Activated CD4-positive, alpha-beta T cell treated with anti-CD3 and anti-CD28 coated beads for 36 hours (primary cell): ENCODE data around the gene RXRA. TPM values are rescaled to one million over a fixed set of nuclear protein-coding genes. Genes with fewer than 3 reads are reported as not detected.
A peak's percentile ranks its signal among the peaks of the same experiment; 100 is the strongest.

Experiments
- ATAC-seq: fragments of 200-7000 bp; cut with Tn5 transposase; one replicate; pipeline ENCODE4 v1.10.0; 2021; ENCODE audit warnings: mild to moderate bottlenecking, moderate library complexity
- CTCF ChIA-PET: fragments of 350-600 bp; sonication (Branson Sonifier 250); formaldehyde crosslinking; loops from one replicate; lab custom pipeline; 2021; ENCODE audit warnings: antibody characterized with exemption; lab: Charles Lee
- POLR2A ChIA-PET: fragments of 350-600 bp; sonication (Branson Sonifier 250); formaldehyde crosslinking; loops from one replicate; lab custom pipeline; 2021; ENCODE audit warnings: antibody characterized with exemption, inconsistent platforms; lab: Charles Lee
- DNase-seq: peaks from one replicate; pipeline ENCODE4 v3.0.0-alpha.2; 2020
- H3K27ac Mint-ChIP-seq: one replicate; pipeline ENCODE4 v1.8.0; 2021; ENCODE audit warnings: mixed read lengths
- H3K27me3 Mint-ChIP-seq: one replicate; pipeline ENCODE4 v1.8.0; 2021; ENCODE audit warnings: mixed read lengths
- H3K36me3 Mint-ChIP-seq: one replicate; pipeline ENCODE4 v1.8.0; 2021; ENCODE audit warnings: low read depth, mixed read lengths
- H3K4me1 Mint-ChIP-seq: one replicate; pipeline ENCODE4 v1.8.0; 2021; ENCODE audit warnings: mixed read lengths
- H3K4me3 Mint-ChIP-seq: one replicate; pipeline ENCODE4 v1.8.0; 2021; ENCODE audit warnings: mild to moderate bottlenecking, moderate library complexity, mixed read lengths
- H3K9me3 Mint-ChIP-seq: one replicate; pipeline ENCODE4 v1.8.0; 2021; ENCODE audit warnings: low read depth, mixed read lengths
- intact Hi-C, 2 experiments: fragments of 100-400 bp; cut with DNase I in 1 of 2; cut with micrococcal nuclease in 1 of 2; formaldehyde crosslinking; loops; one replicate each; pipeline versions ENCODE4 v1.14.2 to v1.15.1; 2022 to 2024; cut with DNase I, micrococcal nuclease
- total RNA-seq, 2 experiments: library from RNA; stranded (reverse); gene quantifications; one replicate each; pipeline ENCODE4 v1.2.3, GENCODE V29; 2021

Gene RXRA
- total RNA-seq, 2 experiments from 2014 or later = 17.6 to 20.9 TPM

DNA sequence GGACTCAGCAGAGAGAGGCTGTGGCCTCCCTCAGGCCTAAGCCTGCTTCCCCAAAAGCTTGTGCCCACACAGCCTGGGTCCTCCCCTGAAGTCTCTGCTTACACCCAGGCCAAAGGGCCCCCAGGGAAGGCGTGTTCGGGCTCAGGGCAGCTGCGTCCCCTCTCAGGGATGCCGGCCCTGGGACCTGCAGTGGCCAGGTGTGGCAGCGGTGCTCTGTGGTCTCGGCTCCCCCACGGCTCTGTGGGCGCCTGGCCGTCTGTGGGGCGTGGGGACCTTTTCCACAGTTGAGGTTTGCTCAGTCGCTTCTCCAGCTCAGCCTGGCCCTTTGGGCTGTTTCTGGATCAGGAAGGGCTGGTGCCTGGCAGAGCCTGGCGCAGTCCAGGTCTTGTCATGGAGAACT, 75.9 kb downstream of the RXRA start:
- Mint-ChIP-seq H3K27ac (no peak overlapping the region), H3K9me3 (peaks cover 5% of the 10 kb centered on the region), H3K4me1 (peaks cover 40% of the 10 kb centered on the region), H3K4me3 (no peak overlapping the region), H3K36me3 (peaks cover 9% of the 10 kb centered on the region), H3K27me3 (peaks cover 2% of the 10 kb centered on the region)
- POLR2A ChIA-PET = interaction anchor here (0.7 kb wide), 1 partner anchor 10 kb away, joined by 3 read pairs; no protein-coding TSS in a partner anchor
- DNase-seq = no peak
- no peak for ATAC-seq
- CTCF ChIA-PET = interaction anchor here (0.7 kb wide), 1 partner anchor 697 kb away, joined by 3 read pairs; no protein-coding TSS in a partner anchor
- intact Hi-C loops = no loop called here

DNA sequence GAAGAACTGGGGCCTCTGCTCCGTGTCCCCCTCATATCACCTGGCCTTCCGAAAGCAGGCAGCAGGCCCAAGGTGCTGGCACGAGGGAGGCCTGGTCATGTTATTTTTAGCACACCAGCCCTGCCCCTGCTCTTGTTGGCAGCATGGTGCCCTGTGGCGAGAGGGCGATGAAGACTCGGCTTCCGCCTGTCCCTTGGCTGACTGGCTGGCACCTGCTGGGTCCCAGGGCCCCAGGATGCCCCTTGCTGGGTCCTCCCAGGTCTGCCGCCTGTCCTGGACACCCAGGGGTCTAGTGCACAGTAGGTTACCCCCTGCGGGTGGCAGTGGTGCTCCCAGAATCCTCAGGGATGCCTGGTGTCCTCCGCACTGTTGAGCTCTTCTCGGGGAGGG, 77.0 kb downstream of the RXRA start:
- Mint-ChIP-seq H3K27me3 (peaks cover 2% of the 10 kb centered on the region), H3K4me3 (no peak overlapping the region), H3K36me3 (peaks cover 6% of the 10 kb centered on the region), H3K9me3 (peaks cover 5% of the 10 kb centered on the region), H3K4me1 (peaks cover 36% of the 10 kb centered on the region), H3K27ac (no peak overlapping the region)
- POLR2A ChIA-PET = interaction anchor here (0.7 kb wide), 1 partner anchor 1550 kb away, joined by 3 read pairs; no protein-coding TSS in a partner anchor
- DNase-seq (no peak), ATAC-seq (no peak)
- intact Hi-C loops = no loop called here
- CTCF ChIA-PET = interaction anchor here (0.7 to 1.1 kb wide), 2 partner anchors 11 to 13 kb away, joined by 3 to 4 read pairs; no protein-coding TSS in a partner anchor

DNA sequence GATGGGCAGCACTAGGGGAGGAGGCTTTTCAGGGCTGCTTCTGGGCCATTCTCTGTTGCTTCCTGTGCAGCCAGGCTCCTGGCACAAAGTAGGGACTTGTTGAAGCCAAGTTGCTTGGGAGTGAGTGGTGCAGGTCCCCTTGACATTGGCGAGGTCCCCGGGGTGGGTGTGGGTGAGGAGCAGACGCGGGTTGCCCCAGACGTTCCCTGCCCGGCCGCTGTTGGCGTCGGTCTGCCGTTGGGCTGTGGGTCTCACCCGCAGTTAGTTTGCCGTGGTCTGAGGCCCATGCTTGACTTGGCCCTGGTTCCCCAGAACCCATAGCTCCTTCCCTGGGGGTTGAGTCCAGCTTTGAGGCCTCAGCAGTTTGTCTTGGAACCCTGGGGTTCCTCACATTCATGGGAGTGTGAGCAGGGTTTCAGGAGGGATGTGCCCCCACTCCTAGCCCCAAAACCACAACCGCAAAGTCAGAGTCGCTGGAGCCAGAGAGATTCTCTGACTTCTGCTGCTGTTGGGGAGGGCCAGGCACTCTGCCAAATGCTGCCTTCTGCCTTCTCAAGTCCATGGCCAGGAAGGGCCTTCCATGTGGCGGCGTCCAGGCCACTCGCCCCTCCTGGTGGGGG, 77.5 kb downstream of the RXRA start:
- intact Hi-C loops = no loop called here
- ATAC-seq = peak; percentile 11

DNA sequence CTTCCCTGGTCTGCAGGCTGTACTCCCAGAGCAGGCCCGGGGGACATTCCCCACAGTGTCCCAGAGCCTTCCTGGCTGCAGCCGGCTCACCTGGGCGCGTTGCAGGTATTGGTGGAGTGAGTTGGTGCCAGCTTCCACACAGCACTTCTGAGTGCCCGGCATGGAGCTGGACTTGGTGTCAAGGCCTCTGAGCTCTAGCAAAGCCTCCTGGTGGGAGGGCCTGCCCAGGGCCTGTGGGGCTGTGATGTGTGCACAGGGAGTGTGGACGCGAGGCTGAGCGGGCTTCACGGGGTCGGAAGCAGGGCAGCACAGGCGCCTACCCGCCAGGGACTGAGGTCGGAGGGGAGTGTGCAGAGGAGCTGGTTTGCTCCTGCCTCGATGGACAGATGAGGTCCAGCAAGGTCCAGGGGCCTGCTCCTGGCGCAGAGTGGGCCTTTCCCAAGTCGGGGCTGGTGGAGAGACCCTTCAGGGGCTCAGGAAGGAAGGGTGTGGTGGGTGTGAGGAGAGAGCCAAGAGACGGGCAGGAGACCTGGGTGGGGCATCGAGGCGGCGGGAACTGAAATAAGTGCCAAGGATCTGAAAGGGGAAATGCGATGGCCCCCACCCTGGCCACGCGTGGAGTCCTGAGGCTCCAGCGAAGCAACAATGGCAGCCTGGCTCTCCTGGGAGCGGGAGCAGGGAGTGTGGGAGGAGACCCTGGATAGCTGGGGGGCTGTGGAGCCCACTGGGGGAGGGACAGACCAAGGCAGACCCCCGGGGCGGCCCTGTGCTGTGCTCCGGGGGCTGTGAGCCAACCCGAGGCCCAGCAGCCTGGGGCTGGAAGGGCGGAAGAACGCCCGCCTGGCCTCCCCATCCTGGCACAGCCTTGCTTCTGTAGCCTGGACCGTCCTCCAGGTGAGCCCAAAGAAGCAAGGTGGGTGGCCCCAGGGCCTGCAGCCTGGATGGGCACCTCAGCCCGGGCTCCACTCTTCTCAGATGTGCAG, 78.4 kb downstream of the RXRA start:
- no peak overlapping the region for H3K27ac Mint-ChIP-seq
- H3K4me1 Mint-ChIP-seq = peaks cover 36% of the 10 kb centered on the region
- CTCF ChIA-PET = interaction anchor here (0.7 to 1.1 kb wide), 2 partner anchors 14 to 37 kb away, joined by 3 to 4 read pairs; no protein-coding TSS in a partner anchor
- POLR2A ChIA-PET = no interaction called here
- H3K36me3 Mint-ChIP-seq = peaks cover 2% of the 10 kb centered on the region
- no peak overlapping the region for H3K4me3 Mint-ChIP-seq
- peaks cover 2% of the 10 kb centered on the region for H3K27me3 Mint-ChIP-seq
- intact Hi-C loops = no loop called here
- no peak for DNase-seq
- H3K9me3 Mint-ChIP-seq = no peaks in the 10 kb centered on the region
- no peak for ATAC-seq

More for the DNA sequence above, 77.5 kb downstream of the RXRA start:
- peak; percentile 65 for DNase-seq
- H3K36me3 Mint-ChIP-seq = peaks cover 6% of the 10 kb centered on the region
- H3K4me1 Mint-ChIP-seq = peaks cover 36% of the 10 kb centered on the region
- H3K27ac Mint-ChIP-seq = no peak overlapping the region
- peaks cover 2% of the 10 kb centered on the region for H3K27me3 Mint-ChIP-seq
- peaks cover 5% of the 10 kb centered on the region for H3K9me3 Mint-ChIP-seq
- ChIA-PET CTCF (interaction anchor here (0.7 to 1.1 kb wide), 2 partner anchors 11 to 13 kb away, joined by 3 to 4 read pairs; no protein-coding TSS in a partner anchor), POLR2A (interaction anchor here (0.7 kb wide), 1 partner anchor 1550 kb away, joined by 3 read pairs; no protein-coding TSS in a partner anchor)
- no peak overlapping the region for H3K4me3 Mint-ChIP-seq

DNA sequence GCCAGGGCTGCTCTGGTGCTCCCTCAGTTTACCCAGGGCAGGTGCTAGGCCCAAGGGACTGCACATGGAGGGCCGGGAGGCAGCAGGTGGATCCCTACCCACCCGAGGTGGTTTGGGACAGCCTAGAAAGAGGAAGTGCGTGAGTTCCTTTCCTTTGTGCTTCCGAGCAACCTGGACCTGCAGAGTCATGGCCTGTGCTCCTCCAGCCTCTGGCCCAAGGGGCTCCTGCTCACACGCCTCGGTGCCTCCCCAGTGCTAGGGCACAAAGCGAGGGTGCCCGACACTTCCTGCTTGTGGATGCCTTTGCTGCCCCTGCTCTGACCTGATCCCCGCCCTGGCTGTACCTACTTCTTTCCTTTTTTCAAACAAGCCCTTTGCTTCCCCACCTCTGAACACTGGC, 79.3 kb downstream of the RXRA start:
- peak overlapping the region; percentile 4 for H3K27ac Mint-ChIP-seq

DNA sequence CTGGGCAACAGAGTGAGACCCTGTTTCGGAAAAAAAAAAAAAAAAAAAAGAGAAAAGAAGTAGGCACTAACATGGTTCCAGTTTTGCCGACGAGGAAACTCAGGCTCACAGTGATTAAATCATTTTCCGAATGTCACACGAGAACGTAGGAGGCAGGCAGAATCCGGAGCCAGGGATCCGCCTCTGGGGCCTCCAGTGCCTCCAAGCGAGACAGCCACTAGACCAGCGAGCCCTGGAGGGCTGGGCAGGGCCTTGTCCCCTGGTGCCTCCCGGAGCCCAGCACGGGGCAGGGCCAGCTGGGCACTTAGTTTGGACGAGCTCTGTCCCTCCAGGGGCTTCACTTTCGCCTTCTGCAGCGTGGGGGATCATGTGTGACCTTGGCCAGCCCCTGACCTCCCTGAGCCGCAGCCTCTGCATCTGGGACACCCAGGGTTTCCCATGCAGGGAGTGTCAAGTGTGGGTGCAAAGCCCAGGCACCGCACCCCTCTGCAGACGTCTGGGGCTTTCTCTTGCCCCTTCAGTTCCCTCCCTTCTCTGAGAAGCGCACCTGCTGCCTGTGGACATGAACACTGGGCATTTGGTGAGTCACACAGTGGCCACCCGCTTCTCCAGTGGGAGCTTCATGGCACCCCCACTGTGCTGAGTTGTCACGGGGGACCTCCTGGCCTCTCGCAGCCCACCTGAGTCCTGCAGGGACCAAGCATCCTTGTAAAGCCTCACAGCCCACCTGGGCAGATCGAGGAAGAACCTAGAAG, 80.3 kb downstream of the RXRA start:
- Mint-ChIP-seq H3K4me3 (peak overlapping the region; percentile 62), H3K4me1 (peaks cover 36% of the 10 kb centered on the region), H3K27ac (peak overlapping the region; percentile 60), H3K27me3 (peaks cover 2% of the 10 kb centered on the region), H3K9me3 (no peaks in the 10 kb centered on the region), H3K36me3 (peaks cover 2% of the 10 kb centered on the region)
- intact Hi-C loops = loop anchor here (1.0 kb wide), 2 partner anchors 9 to 15 kb away; no protein-coding TSS in a partner anchor
- ChIA-PET POLR2A (interaction anchor here (0.6 kb wide), 1 partner anchor 22 kb away, joined by 3 read pairs; no protein-coding TSS in a partner anchor), CTCF (interaction anchor here (0.5 to 1.0 kb wide), 5 partner anchors 10 to 383 kb away, joined by 3 read pairs; no protein-coding TSS in a partner anchor)
- ATAC-seq (no peak), DNase-seq (no peak)

More for the DNA sequence above, 79.3 kb downstream of the RXRA start:
- no peak for DNase-seq
- Mint-ChIP-seq H3K4me3 (no peak overlapping the region), H3K27me3 (peaks cover 2% of the 10 kb centered on the region), H3K36me3 (peaks cover 2% of the 10 kb centered on the region), H3K4me1 (peaks cover 36% of the 10 kb centered on the region), H3K9me3 (no peaks in the 10 kb centered on the region)
- ATAC-seq = no peak
- intact Hi-C loops = no loop called here
- ChIA-PET POLR2A (no interaction called here), CTCF (no interaction called here)

DNA sequence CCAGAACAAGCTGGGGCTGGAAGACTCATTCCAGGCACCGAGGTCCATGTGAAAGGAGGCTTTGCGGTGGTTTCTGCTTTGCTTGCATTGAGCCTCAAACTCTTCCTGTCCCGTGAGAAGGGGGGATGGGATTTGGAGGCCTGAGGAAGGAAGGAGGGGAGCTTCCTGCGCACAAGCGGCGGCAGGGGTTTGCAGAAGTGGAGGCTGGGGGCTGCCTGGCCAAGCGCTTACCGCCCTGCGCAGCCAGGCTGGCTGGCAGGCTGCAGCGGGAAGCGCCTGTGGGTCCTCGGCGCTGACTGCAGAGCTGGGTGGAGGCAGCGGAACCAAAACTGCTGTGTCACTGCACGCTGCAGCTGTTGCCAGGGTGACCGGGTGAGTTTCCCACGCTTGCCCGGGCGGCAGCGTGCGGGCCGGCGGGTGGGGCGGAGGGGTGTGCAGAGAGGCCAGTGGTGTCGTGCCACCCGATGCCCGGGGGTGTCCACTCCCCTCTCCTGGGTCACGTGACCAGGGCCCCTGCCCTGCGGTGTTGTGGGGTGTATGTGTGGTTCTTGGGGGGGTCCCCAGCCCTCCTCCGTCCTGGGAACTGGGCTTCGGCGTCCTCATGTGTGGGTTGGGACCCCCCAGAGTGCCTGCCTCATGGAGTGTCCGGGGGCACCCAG, 81.0 kb downstream of the RXRA start:
- peak overlapping the region; percentile 60 for H3K27ac Mint-ChIP-seq
- intact Hi-C loops = loop anchor here (1.0 kb wide), 2 partner anchors 10 to 16 kb away; no protein-coding TSS in a partner anchor

GRCh38 chr9:134408389-134408788, 82.1 kb downstream of the RXRA start:
- CTCF ChIA-PET = no interaction called here
- Mint-ChIP-seq H3K27ac (no peak overlapping the region), H3K9me3 (no peaks in the 10 kb centered on the region), H3K4me3 (no peak overlapping the region), H3K27me3 (peaks cover 2% of the 10 kb centered on the region), H3K36me3 (peaks cover 2% of the 10 kb centered on the region), H3K4me1 (peaks cover 32% of the 10 kb centered on the region)
- ATAC-seq (no peak), DNase-seq (no peak)
- POLR2A ChIA-PET = no interaction called here
- intact Hi-C loops = no loop called here

More for the DNA sequence above, 81.0 kb downstream of the RXRA start:
- peak; percentile 90 for DNase-seq
- peak; percentile 85 for ATAC-seq
- H3K4me1 Mint-ChIP-seq = peaks cover 36% of the 10 kb centered on the region
- H3K4me3 Mint-ChIP-seq = peak overlapping the region; percentile 62
- ChIA-PET POLR2A (interaction anchor here (0.6 kb wide), 1 partner anchor 23 kb away, joined by 3 read pairs; no protein-coding TSS in a partner anchor), CTCF (interaction anchor here (0.7 to 1.0 kb wide), 3 partner anchors 10 to 383 kb away, joined by 3 read pairs; no protein-coding TSS in a partner anchor)
- peaks cover 2% of the 10 kb centered on the region for H3K27me3 Mint-ChIP-seq
- H3K9me3 Mint-ChIP-seq = no peaks in the 10 kb centered on the region
- peaks cover 2% of the 10 kb centered on the region for H3K36me3 Mint-ChIP-seq

DNA sequence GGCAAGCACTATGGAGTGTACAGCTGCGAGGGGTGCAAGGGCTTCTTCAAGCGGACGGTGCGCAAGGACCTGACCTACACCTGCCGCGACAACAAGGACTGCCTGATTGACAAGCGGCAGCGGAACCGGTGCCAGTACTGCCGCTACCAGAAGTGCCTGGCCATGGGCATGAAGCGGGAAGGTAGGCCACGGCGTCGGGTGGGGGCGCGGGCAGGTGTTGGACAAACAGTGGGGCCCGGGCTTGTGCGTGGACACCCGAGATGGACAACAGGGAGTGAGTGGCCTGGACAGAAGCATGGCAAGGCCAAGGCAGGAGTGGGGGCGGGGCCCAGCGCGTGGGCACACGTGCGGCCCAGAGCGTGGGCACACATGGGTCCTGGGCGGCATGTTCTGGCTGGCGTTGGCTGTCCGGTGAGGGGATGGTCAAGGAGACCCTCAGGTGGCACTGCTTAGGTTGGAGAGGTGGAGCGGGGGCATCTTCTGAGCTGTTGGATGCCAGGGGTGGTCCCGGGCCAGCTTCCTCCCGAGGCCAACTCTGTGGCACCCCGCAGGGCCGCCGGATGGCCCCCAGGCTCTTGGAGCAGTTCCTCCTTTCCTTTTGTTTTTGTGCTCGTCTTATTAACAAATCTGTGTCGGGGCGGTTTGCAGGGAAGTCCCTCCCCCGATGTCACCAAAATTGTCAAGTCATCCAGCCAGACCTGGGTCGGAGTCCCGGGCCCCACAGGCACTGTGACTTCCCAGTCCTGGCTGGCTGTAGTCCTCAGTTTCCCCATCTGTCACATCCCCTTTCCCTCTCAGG, 82.9 kb downstream of the RXRA start:
- ATAC-seq (no peak), DNase-seq (no peak)
- intact Hi-C loops = no loop called here
- peaks cover 2% of the 10 kb centered on the region for H3K36me3 Mint-ChIP-seq
- no peak overlapping the region for H3K4me3 Mint-ChIP-seq
- POLR2A ChIA-PET = no interaction called here
- H3K4me1 Mint-ChIP-seq = peaks cover 25% of the 10 kb centered on the region
- H3K27ac Mint-ChIP-seq = no peak overlapping the region
- CTCF ChIA-PET = no interaction called here
- no peaks in the 10 kb centered on the region for H3K9me3 Mint-ChIP-seq
- peaks cover 2% of the 10 kb centered on the region for H3K27me3 Mint-ChIP-seq
